HG02870 (cell line): ENCODE measurements around the gene AUTS2.

ENCODE experiments used
- ATAC-seq: cut with Tn5 transposase; IDR thresholded peaks from one replicate; pipeline ENCODE4 v1.9.1; 2021; ENCODE audit warnings: mild to moderate bottlenecking, moderate library complexity; ENCODE audit not compliant: unreplicated experiment

Gene AUTS2

GRCh38 chr7:69840248-69840647 lies 242.0 kb downstream of the AUTS2 start:
- peak; percentile 25 for ATAC-seq

GRCh38 chr7:69843653-69844052 lies 245.4 kb downstream of the AUTS2 start:
- ATAC-seq = peak; percentile 50

- ATAC-seq = peak; percentile 44
Observed at GRCh38 chr7:69844264-69844868, 246.1 kb downstream of the AUTS2 start.

GRCh38 chr7:69845721-69846495 lies 247.6 kb downstream of the AUTS2 start:
- ATAC-seq = no peak

GRCh38 chr7:69847921-69848612 lies 249.8 kb downstream of the AUTS2 start:
- ATAC-seq = no peak

- ATAC-seq = no peak
Observed at GRCh38 chr7:69849268-69849667, 251.0 kb downstream of the AUTS2 start.

GRCh38 chr7:69857014-69857413 lies 258.7 kb downstream of the AUTS2 start:
- no peak for ATAC-seq

- ATAC-seq = no peak
Observed at GRCh38 chr7:69858471-69858870, 260.2 kb downstream of the AUTS2 start.

- peak; percentile 71 for ATAC-seq
Observed at GRCh38 chr7:69859342-69859741, 261.1 kb downstream of the AUTS2 start.

GRCh38 chr7:69860486-69860885 lies 262.2 kb downstream of the AUTS2 start:
- no peak for ATAC-seq

- no peak for ATAC-seq
Observed at GRCh38 chr7:69860941-69861622, 262.8 kb downstream of the AUTS2 start.

GRCh38 chr7:69862413-69863064 lies 264.3 kb downstream of the AUTS2 start:
- ATAC-seq = no peak

GRCh38 chr7:69864274-69864673 lies 266.0 kb downstream of the AUTS2 start:
- ATAC-seq = no peak

GRCh38 chr7:69864822-69865221 lies 266.5 kb downstream of the AUTS2 start:
- ATAC-seq = peak; percentile 87

GRCh38 chr7:69868921-69869320 lies 270.6 kb downstream of the AUTS2 start:
- no peak for ATAC-seq

- ATAC-seq = no peak
Observed at GRCh38 chr7:69871213-69871885, 273.1 kb downstream of the AUTS2 start.

GRCh38 chr7:69871886-69872569 lies 273.8 kb downstream of the AUTS2 start:
- ATAC-seq = no peak

GRCh38 chr7:69873512-69873911 lies 275.2 kb downstream of the AUTS2 start:
- no peak for ATAC-seq

GRCh38 chr7:69878015-69878414 lies 279.7 kb downstream of the AUTS2 start:
- ATAC-seq = no peak

- ATAC-seq = no peak
Observed at GRCh38 chr7:69878591-69878990, 280.3 kb downstream of the AUTS2 start.
